NCI-H2081 (cell line): ENCODE results near the gene CRCP.

Source experiments
- DNase-seq, 2 experiments: peaks; one replicate each; lab custom pipeline; 2025; lab: John Stamatoyannopoulos, UW

Gene CRCP

DNA sequence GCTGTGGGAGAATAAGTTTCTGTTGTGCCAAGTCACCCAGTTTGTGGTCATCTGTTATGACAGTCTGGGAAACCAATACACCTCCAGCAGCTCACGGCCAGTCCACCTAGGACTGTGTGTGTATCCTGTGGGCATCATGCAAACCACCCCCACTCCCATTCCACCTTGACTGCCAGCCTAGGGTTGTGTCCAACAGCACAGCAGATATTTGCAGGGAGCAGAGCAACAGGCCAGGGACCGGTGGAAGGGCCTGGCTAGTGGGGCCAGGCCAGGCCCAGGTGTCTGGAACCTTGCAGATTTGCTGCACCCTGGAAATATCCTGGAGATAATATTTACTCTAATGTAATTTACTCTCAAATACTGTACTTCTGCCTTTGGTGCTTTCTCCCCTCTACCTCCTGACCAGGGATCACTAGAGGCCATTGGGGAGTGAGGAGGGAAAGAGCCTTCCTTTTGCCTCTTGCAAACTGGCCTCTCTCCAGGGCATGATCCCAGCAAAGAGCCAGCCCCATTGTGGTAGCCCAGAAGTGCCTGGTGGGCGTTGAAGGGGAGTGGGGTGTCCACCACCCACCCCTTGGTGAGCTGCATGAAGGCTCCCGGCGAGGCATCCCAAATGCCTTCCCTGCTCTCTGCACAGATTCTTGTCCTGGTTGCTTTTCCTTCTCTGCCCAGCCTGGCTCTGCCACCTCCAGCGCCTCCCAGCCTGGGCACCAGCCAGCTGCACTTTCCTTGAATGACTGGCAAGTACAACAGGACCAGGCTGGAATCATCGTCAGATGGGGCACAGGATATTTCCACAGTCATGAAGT lies 75.3 kb downstream of the CRCP start:
- DNase-seq: no peak

DNA sequence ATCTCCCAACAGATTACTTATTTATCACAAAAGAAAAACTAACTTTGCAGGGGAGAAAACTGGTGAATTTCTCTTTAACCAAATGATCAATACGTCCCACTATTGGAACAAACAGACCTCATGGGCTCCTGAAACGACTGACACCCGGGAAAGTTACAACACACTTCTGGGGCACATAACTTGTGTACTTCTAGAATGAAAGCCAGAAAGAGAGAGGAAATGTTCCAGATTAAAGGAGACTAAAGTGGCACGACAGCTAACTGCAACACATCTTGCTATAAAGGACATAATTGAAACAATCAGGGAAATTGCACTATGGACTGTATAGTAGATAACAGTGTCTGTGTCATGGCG lies 75.8 kb downstream of the CRCP start:
- DNase-seq: no peak

DNA sequence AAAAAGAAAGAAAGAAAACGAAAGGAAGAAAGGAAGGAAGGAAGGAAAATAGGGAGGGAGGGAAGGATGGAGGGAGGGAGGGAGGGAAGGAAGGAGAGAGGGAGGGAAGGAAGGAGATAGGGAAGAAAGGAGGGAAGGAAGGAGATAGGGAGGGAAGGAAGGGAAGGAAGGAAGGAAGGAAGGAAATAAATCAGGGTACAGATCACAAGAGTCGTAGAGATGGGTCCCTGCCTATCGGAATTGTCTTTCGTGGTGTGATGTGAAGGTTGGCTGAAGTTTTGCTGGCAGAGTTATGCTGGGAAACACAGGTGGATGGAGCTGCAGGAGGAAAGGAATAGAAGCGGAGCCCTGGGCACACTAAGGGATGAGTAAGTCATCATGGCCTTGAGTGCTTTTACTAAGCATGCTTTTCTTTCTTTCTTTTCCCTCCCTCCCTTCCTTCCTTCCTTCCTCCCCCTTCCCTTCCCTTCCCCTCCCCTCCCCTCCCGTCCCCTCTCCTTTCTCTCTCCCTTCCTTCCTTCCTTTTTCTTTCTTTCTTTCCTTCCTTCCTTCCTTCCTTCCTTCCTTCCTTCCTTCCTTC lies 78.6 kb downstream of the CRCP start:
- no peak for DNase-seq

DNA sequence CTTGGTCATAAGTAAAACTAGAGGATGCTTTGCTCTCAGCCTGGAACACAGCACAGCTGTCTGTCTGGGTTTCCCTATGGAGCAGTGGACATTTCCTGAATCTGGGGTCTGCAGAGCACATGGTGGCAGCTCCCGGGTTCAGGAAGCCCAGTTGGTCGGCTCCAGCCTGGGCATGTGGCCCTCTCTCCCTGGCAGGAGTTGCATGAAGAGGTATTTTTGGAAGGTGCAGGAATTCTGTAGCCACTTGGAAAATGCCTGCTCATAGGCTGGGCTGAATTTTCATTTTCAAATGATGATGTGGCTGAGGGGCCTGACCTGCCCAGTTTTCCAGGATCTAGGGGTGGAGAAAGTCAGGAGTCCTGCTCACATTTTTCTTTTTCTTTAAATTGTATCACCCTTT lies 83.8 kb downstream of the CRCP start:
- DNase-seq: no peak

DNA sequence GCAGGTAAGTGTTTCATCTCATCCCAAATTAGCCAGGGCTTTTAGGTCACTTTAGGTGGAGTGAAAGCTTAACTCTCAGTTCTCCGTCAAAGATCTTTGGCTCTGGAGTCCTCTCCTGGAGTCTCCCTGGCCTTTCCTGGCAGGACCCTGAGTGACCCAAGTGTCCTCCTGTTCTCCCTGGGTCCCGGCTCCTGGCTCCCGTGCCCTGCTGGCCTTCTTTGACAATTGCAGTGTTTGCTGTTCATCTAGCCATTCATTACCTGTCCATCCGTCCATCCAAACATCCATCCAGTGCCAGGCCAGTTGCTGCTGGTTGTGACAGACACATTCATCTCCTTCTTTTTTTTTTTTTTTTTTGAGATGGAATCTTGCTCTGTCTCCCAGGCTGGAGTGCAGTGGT lies 84.3 kb downstream of the CRCP start:
- no peak for DNase-seq

DNA sequence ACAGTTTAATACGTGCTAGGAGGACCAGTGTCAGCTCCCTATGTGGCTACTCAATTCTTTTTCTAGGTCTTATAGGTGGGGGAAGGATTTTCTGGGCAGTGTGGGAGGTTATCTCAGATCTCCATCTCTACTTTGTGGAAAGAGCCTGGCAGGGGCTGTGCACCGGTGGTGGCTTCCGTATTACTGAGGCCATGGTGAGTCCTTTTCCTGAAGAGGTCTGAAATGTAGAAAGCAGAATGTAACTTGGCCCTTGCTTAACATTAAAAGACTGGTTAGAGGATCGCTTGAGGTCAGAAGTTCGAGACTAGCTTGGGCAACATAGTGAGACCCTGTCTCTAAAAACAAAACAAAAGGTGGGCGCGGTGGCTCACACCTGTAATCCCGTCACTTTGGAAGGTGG lies 87.8 kb downstream of the CRCP start:
- no peak for DNase-seq
